Neural cell (in vitro differentiated cells): Measurements from ENCODE around the gene TMEM212.

Experiments
- RAD21 ChIP-seq: fragments of 450-650 bp; conservative IDR thresholded peaks from 2 replicates; pipeline ENCODE4 v1.6.1; 2014; ENCODE audit warnings: antibody characterized with exemption, mild to moderate bottlenecking, moderate library complexity
- TF ChIP-seq, protein P1 (sequence below): fragments of 450-650 bp; IDR thresholded peaks from 2 replicates; pipeline ENCODE4 v1.5.1; 2014; ENCODE audit warnings: antibody characterized with exemption, mild to moderate bottlenecking, moderate library complexity; ENCODE audit not compliant: poor library complexity, severe bottlenecking

DNA sequence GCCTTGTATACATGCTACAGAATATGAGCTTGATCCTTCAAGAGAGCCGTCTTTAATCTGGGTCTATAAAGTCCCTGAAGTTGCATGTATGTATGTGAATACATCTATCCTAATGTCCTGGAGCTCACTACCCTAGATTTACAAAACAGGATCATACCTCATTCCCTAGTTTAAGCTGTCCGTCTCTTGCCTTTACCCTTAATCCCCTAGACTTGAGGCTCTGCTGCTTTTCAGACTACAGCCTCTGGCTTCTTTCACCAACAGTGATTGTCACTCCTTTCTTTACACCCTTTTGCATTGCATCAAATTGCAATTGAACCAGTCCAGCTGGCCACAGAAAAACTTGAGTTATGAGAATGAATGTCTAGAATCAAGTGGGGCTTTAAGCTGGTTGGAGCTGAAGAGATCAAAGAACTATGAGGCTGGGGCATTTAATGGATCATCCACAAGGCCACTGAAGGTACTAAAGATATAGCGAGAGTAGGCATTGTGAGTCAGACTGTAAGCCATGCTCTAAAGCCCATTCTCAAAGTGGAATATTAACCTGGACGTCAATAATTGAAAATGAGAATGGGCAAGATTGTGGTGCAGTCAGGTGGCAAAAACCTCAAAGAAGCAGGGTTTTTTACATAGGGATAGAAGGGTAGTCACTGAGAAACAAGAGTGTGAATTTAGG is 20.6 kb upstream of the TMEM212 start:
- no peak for TF ChIP-seq RAD21
- TF ChIP-seq, protein P1, sequence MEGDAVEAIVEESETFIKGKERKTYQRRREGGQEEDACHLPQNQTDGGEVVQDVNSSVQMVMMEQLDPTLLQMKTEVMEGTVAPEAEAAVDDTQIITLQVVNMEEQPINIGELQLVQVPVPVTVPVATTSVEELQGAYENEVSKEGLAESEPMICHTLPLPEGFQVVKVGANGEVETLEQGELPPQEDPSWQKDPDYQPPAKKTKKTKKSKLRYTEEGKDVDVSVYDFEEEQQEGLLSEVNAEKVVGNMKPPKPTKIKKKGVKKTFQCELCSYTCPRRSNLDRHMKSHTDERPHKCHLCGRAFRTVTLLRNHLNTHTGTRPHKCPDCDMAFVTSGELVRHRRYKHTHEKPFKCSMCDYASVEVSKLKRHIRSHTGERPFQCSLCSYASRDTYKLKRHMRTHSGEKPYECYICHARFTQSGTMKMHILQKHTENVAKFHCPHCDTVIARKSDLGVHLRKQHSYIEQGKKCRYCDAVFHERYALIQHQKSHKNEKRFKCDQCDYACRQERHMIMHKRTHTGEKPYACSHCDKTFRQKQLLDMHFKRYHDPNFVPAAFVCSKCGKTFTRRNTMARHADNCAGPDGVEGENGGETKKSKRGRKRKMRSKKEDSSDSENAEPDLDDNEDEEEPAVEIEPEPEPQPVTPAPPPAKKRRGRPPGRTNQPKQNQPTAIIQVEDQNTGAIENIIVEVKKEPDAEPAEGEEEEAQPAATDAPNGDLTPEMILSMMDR = no peak
